GM21381 (cell line): Measurements from ENCODE around the gene PIAS4.

Experiments used
- ATAC-seq: cut with Tn5 transposase; IDR thresholded peaks from one replicate; pipeline ENCODE4 v1.9.1; 2021; ENCODE audit warnings: mild to moderate bottlenecking, moderate library complexity; ENCODE audit not compliant: unreplicated experiment

PIAS4 gene

GRCh38 chr19:4057931-4058692, 50.6 kb downstream of the PIAS4 start:
- ATAC-seq = no peak

DNA sequence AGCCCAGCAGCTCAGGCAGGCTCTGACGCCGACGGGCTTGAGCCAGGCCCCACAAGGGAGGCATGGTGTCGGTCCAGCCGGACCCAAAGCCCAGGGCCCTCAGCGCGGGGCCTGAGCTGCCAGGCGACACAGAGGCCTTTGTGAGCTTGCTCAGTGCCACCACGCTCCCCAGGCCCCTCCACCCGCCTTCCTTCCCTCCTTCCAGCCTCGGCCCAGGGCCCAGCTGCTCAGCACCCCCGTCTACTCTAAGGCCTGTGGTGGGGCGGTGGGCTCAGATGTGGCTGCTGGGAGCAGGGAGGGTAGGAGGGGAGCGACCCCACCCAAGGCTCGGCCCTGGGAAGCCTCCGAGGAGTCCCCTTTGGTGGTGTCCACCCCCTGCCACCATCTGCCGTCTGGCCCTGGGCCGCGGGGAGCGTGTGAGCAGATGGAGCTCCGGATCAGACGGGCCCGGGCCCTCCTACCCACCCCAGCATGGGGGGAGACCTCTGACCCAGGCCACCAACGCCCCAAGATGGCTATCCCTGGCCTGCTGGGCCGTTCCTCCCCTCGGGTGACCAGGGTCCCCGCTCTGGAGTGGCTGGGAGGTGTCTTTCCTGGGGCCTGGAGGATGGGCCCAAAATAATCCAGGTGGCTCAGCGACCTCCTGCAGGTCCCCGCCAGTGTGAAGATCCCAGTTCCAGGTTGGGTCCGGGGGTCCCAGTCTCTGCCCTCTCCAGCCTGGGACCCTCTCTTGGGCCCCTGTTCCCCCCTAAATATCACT, 51.3 kb downstream of the PIAS4 start:
- no peak for ATAC-seq

DNA sequence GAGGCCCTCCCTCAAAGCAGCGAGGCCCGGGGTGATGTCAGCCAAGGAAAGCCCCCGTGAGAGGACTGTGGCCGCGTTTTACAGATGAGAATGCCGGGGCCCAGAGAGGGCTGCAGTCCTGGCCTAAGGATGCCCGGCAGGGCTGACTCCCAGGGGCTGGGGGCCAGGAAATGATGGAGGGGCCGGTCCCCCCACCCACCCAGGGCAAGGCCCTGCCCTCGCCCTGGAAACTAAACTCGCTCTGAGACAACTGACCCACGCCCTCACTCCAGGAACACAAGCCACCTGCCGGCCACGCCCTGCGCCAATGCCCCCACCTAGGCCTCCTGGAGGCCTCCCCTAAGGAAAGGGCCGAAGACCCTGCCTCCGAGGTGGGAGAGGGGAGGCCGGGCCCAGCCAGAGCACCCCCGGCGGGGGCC, 51.9 kb downstream of the PIAS4 start:
- ATAC-seq = no peak

DNA sequence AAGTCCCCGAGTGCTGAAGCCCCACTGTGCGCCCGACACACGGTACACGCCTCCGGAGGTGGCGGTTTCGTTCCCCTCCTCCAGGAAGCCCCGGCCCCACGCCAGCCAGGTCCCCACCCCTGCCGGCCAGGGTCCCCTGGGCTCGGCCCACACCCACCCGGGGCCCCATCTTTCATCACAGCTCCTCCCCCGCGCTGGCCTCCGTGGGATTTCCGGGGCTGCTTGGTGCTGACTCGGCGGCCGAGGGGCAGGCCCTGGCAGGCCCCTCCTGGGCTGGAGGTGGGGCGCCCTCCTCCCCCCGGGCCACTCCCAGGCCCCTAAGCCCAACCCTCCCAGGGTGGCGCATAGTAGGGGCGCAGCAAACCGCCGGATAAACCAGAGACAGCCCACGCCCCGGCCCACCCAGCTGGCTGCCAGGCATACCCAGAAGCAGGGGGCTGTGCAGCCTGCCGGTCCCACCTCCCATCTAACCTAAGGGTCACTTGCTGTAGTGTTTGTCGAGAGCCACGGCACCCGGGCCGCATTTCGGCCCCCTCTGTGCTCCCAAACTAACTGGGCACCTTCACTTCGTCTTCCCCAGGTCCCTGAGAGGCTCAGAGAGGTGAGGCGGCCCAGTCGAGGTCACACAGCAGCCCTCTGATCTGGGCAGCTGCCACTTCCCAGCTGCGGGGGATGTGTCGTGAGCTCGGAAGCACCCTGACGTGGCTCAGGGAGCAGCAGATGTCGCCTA, 52.5 kb downstream of the PIAS4 start:
- ATAC-seq = no peak

DNA sequence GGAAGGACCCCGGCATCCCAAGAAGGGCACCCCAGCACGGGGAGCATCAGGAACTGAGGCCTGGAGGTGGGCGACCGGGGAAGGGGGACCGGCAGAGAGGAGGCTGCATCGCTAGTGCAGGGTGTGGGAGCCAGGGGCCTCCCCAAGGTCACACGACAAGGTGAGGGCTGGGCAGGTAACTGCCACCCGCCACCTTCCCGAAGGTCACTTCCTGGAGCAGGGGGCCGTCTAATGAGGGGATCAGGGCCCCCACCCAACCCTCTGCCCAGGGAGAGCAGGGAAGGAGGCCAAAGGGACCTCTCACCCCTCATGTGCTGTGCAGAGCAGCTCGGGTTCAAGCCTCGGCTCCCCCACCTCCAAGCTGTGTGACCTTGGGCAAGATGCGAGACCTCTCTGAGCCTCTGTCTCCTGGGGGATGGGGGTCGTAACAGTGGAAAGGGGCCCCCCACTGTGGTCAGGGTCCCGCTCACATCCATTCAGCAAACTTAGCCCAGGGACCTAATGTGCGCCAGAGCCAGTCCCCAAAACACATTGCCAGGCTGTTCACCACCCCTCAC, 53.2 kb downstream of the PIAS4 start:
- ATAC-seq = no peak

DNA sequence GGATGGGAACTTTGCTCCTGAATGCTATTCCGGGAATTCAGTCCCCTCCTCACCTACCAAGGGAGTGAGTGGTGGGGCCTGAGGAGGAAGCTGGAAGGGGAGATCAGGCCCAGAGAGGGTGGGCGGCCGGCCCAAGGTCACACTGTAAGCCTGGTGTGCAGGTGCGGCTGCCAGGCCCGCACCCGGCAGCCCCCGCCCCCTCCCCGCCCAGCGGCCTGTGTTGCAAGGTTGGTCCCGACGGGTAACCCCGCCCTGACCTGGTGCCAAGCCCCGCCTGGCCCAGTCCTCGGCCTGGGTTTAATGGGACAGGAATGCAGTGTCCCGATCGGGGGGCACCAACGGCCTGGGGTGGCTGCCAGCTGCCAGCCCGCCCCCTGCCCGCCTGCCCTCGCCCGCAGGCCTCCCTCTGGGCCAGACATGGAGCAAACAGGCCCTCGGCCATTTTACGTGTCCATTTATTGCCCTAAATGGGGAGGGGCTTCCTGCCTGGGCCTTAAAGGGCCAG, 53.7 kb downstream of the PIAS4 start:
- no peak for ATAC-seq

GRCh38 chr19:4061683-4062418, 54.3 kb downstream of the PIAS4 start:
- no peak for ATAC-seq

- ATAC-seq = no peak
These were observed 55.2 kb downstream of the PIAS4 start for GRCh38 chr19:4062419-4063368.

- no peak for ATAC-seq
These were observed 56.0 kb downstream of the PIAS4 start for GRCh38 chr19:4063369-4064148.

DNA sequence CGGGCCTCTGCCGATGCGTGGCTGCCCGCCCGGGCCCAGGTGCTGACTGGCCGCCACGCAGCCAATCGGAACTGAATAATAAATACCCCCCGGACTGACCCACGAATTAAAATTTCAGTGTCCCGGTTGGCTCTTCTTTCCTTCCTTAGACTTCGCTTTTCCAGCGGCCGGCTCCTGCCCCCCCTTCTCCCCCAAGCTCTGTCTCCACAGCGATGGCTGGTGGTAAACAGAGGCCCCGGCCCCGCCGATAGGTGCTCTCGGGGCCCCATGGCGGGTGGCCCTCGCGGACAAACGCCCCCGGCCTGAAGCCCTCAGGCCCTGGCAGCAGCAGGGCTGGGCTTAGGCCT, 56.6 kb downstream of the PIAS4 start:
- no peak for ATAC-seq

GRCh38 chr19:4064496-4065260, 57.1 kb downstream of the PIAS4 start:
- no peak for ATAC-seq

GRCh38 chr19:4065430-4066175, 58.1 kb downstream of the PIAS4 start:
- ATAC-seq = peak; percentile 67

DNA sequence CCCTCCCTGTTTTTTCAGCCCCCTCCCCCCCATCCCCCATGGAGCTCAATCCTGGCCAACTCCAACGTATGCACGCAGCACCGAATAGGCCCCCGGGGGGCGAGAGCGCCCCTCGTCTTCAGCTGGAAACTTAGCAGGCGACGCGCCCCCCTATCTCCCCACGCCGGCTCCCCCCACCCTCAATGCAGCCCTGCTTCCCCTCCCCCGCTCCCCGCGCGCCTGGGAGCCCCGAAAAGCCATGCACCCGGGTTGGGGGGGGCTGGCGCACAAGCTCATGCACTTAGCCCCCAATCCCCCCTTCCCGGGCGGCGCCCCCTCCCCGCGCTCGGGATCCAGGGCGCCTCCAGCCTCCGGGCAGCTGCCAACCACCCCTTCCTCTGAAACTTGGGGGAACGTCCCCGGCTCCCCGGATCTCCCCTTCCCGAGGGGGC, 58.7 kb downstream of the PIAS4 start:
- ATAC-seq = no peak

DNA sequence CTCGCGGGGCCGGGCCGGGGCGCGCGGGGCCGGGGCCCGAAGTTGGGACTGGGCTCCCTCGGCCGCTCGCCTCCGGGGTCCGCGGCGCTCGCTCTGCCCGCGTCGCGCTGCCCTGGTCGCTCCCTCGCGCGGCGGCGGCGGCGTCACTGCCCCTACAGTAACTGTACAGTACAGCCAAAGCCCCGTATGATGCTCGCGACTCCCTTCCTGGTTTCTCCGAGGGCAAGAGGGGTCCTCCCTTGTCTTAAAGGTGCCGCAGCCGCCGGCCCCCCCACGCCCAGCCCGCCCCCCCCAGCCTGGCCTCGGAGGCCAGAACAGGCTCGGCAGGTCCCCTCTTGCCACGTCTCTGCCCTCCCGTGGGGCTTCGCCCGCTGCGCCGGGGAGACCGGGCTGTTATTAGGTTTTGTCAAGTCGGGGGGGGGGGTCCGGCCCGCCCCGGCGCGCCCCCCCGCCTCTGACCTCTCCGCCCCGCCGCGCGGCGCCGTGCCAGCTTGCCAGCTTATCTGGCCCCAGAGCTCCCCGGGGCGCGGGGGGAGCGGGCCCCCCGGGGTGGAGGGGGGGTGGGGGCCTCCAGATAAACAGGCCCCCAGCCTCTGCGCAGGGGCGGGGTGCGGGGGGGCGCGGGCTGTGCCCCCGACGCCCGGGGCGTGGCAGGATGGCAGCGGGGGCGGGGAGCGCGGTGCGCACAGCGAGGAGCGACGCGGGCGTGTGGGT, 59.3 kb downstream of the PIAS4 start, which contains the start of gene ZBTB7A:
TSS of gene ZBTB7A (minus strand) at position 218 of the 714 bp plus-strand sequence. CDS start 11,667 bp downstream, outside the sequence.
- ATAC-seq = no peak

DNA sequence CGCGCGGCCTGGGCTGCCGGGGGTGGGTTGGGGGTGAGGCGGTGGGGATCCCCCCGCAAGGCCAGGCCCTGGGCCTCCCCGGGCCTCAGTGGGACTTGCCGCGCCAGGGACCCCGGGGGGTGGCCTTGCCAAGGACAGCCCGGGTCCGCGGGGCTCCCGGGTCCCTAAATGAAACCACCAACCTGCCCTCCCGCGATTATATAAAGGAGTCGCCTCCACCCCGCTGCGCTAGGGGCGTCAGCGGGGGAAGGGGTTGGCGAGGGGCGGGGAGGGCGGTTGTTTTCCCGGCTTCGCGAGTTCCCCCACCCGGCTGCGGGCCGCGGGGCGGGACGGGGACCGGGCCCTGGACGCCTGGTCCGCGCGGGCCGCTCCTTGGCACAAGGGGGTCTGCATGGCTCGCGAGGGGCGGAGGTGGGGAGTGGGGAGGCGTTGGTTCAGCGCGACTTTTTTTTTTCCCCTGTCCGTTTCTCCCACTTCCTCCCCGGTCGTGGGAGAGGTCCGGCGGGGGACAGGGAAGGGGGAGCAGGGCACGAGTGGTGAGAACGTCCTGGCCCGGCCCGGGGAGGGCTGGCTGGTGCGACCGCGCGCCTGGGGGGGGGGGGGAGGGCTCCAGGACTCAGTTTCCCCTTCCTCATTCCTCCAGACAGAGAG, 60.0 kb downstream of the PIAS4 start:
- ATAC-seq = no peak
